ENCODE measurements around the gene MAP3K2. TPM values are rescaled to one million over a fixed set of nuclear protein-coding genes. Genes with fewer than 3 reads are reported as not detected.

Gene MAP3K2
- total RNA-seq, 1 experiment from 2014 or later, result 54.6 TPM

DNA sequence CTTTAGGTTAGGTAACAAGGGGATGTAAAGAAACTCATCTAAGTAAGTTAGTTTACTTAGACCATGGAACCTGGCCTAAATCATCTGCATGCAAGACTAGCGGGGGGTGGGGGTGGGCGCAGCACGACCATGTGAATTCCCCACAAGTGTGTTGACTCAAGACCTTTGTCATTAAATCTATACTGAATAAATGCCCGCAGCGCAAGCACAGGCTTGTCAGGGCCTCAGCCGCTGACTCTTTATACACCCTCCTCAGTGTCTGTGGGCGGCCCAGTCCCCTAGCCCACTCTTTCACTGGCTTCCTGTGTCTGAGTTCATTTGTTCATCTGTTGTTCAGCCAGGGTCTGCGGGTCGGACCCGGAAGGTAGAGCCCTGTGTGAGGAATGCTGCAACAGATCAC is 17.8 kb downstream of the MAP3K2 start:
- no peak overlapping the region for H3K27ac ChIP-seq (ENCODE audit: low read length)
- peaks cover 3% of the 10 kb centered on the region; the same call in 1 of the 2 replicates for H3K36me3 ChIP-seq (ENCODE audit: low read depth, low read length)
- no peak for ATAC-seq
- DNase-seq, result no peak
- H3K4me3 ChIP-seq (ENCODE audit: low read length), result no peak overlapping the region
- BruUV-seq (replicated peaks), result no TSS peak
- no peaks in the 10 kb centered on the region for H3K9me2 ChIP-seq (replicated peaks; ENCODE audit: low read length)
- H3K27me3 ChIP-seq (ENCODE audit: low read length), result no peaks in the 10 kb centered on the region
- no peak overlapping the region for H2AFZ ChIP-seq (ENCODE audit: low read length)
- CTCF ChIA-PET, result no interaction called here
- H3K4me2 ChIP-seq (ENCODE audit: low read length), result no peak overlapping the region
- H4K20me1 ChIP-seq (ENCODE audit: low read length), result 0 out of 2 replicates have a peak, but pooled peaks cover 8% of the 10 kb centered on the region
- no peaks in the 10 kb centered on the region for H3K9me3 ChIP-seq (ENCODE audit: low read length)
- H3K79me2 ChIP-seq (ENCODE audit: low read length), result peaks cover 94% of the 10 kb centered on the region
- POLR2A ChIA-PET (ENCODE audit: unreplicated experiment), result no interaction called here
- TF ChIP-seq, protein P1, sequence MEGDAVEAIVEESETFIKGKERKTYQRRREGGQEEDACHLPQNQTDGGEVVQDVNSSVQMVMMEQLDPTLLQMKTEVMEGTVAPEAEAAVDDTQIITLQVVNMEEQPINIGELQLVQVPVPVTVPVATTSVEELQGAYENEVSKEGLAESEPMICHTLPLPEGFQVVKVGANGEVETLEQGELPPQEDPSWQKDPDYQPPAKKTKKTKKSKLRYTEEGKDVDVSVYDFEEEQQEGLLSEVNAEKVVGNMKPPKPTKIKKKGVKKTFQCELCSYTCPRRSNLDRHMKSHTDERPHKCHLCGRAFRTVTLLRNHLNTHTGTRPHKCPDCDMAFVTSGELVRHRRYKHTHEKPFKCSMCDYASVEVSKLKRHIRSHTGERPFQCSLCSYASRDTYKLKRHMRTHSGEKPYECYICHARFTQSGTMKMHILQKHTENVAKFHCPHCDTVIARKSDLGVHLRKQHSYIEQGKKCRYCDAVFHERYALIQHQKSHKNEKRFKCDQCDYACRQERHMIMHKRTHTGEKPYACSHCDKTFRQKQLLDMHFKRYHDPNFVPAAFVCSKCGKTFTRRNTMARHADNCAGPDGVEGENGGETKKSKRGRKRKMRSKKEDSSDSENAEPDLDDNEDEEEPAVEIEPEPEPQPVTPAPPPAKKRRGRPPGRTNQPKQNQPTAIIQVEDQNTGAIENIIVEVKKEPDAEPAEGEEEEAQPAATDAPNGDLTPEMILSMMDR (conservative IDR thresholded peaks at IDR 0.05; ENCODE audit: low read depth, low read length), result no peak
- no peak for TF ChIP-seq EZH2phosphoT487 (IDR thresholded peaks at IDR 0.05; ENCODE audit: borderline replicate concordance, low read length)
- no peak for TF ChIP-seq EZH2 (IDR thresholded peaks at IDR 0.05; ENCODE audit: low read length, unreplicated experiment)
- H3F3A ChIP-seq (ENCODE audit: low read length, unreplicated experiment), result no peaks in the 10 kb centered on the region
- no peak overlapping the region for H3K9ac ChIP-seq (ENCODE audit: low read length)
- H3K4me1 ChIP-seq (ENCODE audit: insufficient read depth, low read length), result no peaks in the 10 kb centered on the region
- intact Hi-C loops (cut with micrococcal nuclease), result no loop called here

DNA sequence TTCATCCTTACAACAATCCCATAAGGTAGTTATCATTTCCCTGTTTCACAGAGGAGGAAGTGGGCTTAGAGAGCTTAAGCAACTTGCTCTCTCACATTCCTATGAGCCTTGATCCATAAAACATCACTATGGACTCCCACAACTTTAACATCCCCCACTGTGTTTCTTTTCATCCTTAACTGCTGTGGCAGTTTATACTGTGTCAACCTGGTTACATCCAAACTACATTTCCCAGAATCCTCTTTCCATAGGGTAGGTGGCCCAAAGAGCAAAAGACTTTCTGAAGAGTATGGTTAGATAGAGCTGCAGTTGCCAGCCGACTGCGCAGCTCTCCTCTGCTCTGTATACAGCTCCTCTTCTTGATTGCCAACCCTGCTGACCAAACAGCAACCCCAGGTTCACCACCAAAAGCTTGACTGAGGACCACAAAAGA is 22.5 kb downstream of the MAP3K2 start:
- peaks cover 34% of the 10 kb centered on the region for H4K20me1 ChIP-seq (ENCODE audit: low read length)
- ATAC-seq, result no peak
- no TSS peak for BruUV-seq (replicated peaks)
- no peak overlapping the region for H3K27ac ChIP-seq (ENCODE audit: low read length)
- no peak overlapping the region for H3K4me3 ChIP-seq (ENCODE audit: low read length)
- no peak overlapping the region for H2AFZ ChIP-seq (ENCODE audit: low read length)
- POLR2A ChIA-PET (ENCODE audit: unreplicated experiment), result no interaction called here
- H3K9me3 ChIP-seq (ENCODE audit: low read length), result no peaks in the 10 kb centered on the region
- intact Hi-C loops (cut with micrococcal nuclease), result no loop called here
- CTCF ChIA-PET, result no interaction called here
- no peak for DNase-seq
- no peaks in the 10 kb centered on the region for H3K27me3 ChIP-seq (ENCODE audit: low read length)
- H3K79me2 ChIP-seq (ENCODE audit: low read length), result peaks cover 91% of the 10 kb centered on the region
- no peak overlapping the region for H3K9ac ChIP-seq (ENCODE audit: low read length)
- H3K4me1 ChIP-seq (ENCODE audit: insufficient read depth, low read length), result peaks cover 17% of the 10 kb centered on the region
- no peaks in the 10 kb centered on the region for H3K36me3 ChIP-seq (ENCODE audit: low read depth, low read length)
- no peak overlapping the region for H3K4me2 ChIP-seq (ENCODE audit: low read length)
- TF ChIP-seq EZH2 (IDR thresholded peaks at IDR 0.05; ENCODE audit: low read length, unreplicated experiment) (no peak), EZH2phosphoT487 (IDR thresholded peaks at IDR 0.05; ENCODE audit: borderline replicate concordance, low read length) (no peak)
- TF ChIP-seq, protein P1 (conservative IDR thresholded peaks at IDR 0.05; ENCODE audit: low read depth, low read length), result no peak
- H3K9me2 ChIP-seq (replicated peaks; ENCODE audit: low read length), result no peaks in the 10 kb centered on the region
- H3F3A ChIP-seq (ENCODE audit: low read length, unreplicated experiment), result no peaks in the 10 kb centered on the region

DNA sequence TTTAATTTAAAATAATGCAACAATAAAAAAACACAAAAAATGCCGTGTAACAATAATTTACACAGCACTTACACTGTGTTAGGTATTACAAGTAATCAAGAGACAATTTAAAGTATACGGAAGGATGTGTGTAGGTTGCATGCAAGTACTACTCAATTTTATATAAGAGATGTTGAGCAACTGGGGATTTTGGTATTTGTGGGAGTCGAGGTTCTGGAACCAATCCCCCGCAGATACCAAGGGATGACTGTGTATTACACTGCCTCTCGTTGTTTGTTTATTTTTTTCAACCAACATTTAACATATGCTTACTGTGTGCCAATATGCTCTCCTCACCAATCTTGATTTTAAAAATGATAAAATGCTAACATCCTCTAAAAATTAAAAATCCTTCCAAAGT is 24.8 kb downstream of the MAP3K2 start:
- Histone ChIP-seq H3F3A (ENCODE audit: low read length, unreplicated experiment) (no peaks in the 10 kb centered on the region), H4K20me1 (ENCODE audit: low read length) (peaks cover 39% of the 10 kb centered on the region)
- CTCF ChIA-PET, result no interaction called here

More for the DNA sequence above, 24.8 kb downstream of the MAP3K2 start:
- TF ChIP-seq EZH2phosphoT487 (IDR thresholded peaks at IDR 0.05; ENCODE audit: borderline replicate concordance, low read length) (no peak), EZH2 (IDR thresholded peaks at IDR 0.05; ENCODE audit: low read length, unreplicated experiment) (no peak)
- TF ChIP-seq, protein P1 (conservative IDR thresholded peaks at IDR 0.05; ENCODE audit: low read depth, low read length), result no peak
- Histone ChIP-seq H3K27me3 (ENCODE audit: low read length) (no peaks in the 10 kb centered on the region), H3K36me3 (ENCODE audit: low read depth, low read length) (no peaks in the 10 kb centered on the region), H3K79me2 (ENCODE audit: low read length) (peaks cover 89% of the 10 kb centered on the region), H3K4me2 (ENCODE audit: low read length) (no peak overlapping the region), H3K4me3 (ENCODE audit: low read length) (no peak overlapping the region), H3K9ac (ENCODE audit: low read length) (no peak overlapping the region), H3K27ac (ENCODE audit: low read length) (no peak overlapping the region), H2AFZ (ENCODE audit: low read length) (no peak overlapping the region), H3K9me3 (ENCODE audit: low read length) (no peaks in the 10 kb centered on the region), H3K4me1 (ENCODE audit: insufficient read depth, low read length) (peaks cover 23% of the 10 kb centered on the region), H3K9me2 (replicated peaks; ENCODE audit: low read length) (no peaks in the 10 kb centered on the region)
- intact Hi-C loops (cut with micrococcal nuclease), result no loop called here
- no TSS peak for BruUV-seq (replicated peaks)
- POLR2A ChIA-PET (ENCODE audit: unreplicated experiment), result interaction anchor here (0.6 kb wide), 1 partner anchor 45 kb away, joined by 3 read pairs; no protein-coding TSS in a partner anchor
- DNase-seq (no peak), ATAC-seq (no peak)

All from PC-3 (cell line).